Mesenchymal stem cell (in vitro differentiated cells and primary cell): Measurements from ENCODE around the gene GDAP2.

Experiments
- DNase-seq: peaks from one replicate; pipeline ENCODE4 v3.0.0-alpha.2; 2013
- H2AFZ ChIP-seq: one replicate; pipeline ENCODE4 v1.6.1; 2013; ENCODE audit warnings: low read depth, mild to moderate bottlenecking, control low read depth, inconsistent platforms, low read length, moderate library complexity
- H2AK5ac ChIP-seq: 2 replicates; pipeline ENCODE4 v1.6.1; 2013; ENCODE audit warnings: low read length, moderate library complexity, mild to moderate bottlenecking, inconsistent platforms; ENCODE audit not compliant: severe bottlenecking
- H2BK120ac ChIP-seq: one replicate; pipeline ENCODE4 v1.6.1; 2013; ENCODE audit warnings: low read depth, mild to moderate bottlenecking, inconsistent platforms, low read length, moderate library complexity
- H2BK12ac ChIP-seq, 2 experiments: one replicate each; pipeline ENCODE4 v1.6.1; 2013; ENCODE audit warnings: inconsistent platforms in 2 of 2, low read length in 2 of 2, mild to moderate bottlenecking in 2 of 2, moderate library complexity in 2 of 2, control low read depth in 1 of 2
- H2BK15ac ChIP-seq: one replicate; pipeline ENCODE4 v1.6.1; 2013; ENCODE audit warnings: mild to moderate bottlenecking, low read depth, inconsistent platforms; ENCODE audit not compliant: poor library complexity, severe bottlenecking
- H2BK5ac ChIP-seq: 2 replicates; pipeline ENCODE4 v1.6.1; 2013; ENCODE audit warnings: low read depth, mild to moderate bottlenecking, low read length, control low read depth, inconsistent platforms; ENCODE audit not compliant: poor library complexity, severe bottlenecking
- H3K14ac ChIP-seq, 2 experiments: one replicate each; pipeline ENCODE4 v1.6.1; 2013; ENCODE audit warnings: inconsistent platforms in 2 of 2, low read length in 2 of 2, control low read depth in 1 of 2, mild to moderate bottlenecking in 1 of 2, moderate library complexity in 1 of 2
- H3K18ac ChIP-seq, 2 experiments: one replicate each; pipeline ENCODE4 v1.6.1; 2013; ENCODE audit warnings: inconsistent platforms in 2 of 2, low read length in 2 of 2, control low read depth in 1 of 2, low read depth in 1 of 2, mild to moderate bottlenecking in 1 of 2
- H3K23ac ChIP-seq, 2 experiments: one replicate each; pipeline ENCODE4 v1.6.1; 2013; ENCODE audit warnings: inconsistent platforms in 2 of 2, low read length in 2 of 2, mild to moderate bottlenecking in 2 of 2, moderate library complexity in 2 of 2, control low read depth in 1 of 2
- H3K27ac ChIP-seq: 2 replicates; pipeline ENCODE4 v1.5.1; 2013; ENCODE audit warnings: mild to moderate bottlenecking, moderate library complexity, low read length, control low read depth, inconsistent platforms; ENCODE audit not compliant: poor library complexity, severe bottlenecking
- H3K27me3 ChIP-seq, 2 experiments: 2 replicates each; pipeline versions ENCODE4 v1.6.1 to v1.7.0; 2013; ENCODE audit warnings: low read length in 2 of 2, mild to moderate bottlenecking in 2 of 2, moderate library complexity in 2 of 2, control low read depth in 1 of 2, inconsistent platforms in 1 of 2; ENCODE audit not compliant: control insufficient read depth in 1 of 2, insufficient read depth in 1 of 2
- H3K36me3 ChIP-seq, 2 experiments: 2 replicates each; pipeline versions ENCODE4 v1.6.1 to v1.7.0; 2013; ENCODE audit warnings: low read length in 2 of 2, control low read depth in 1 of 2, inconsistent platforms in 1 of 2, low read depth in 1 of 2, mild to moderate bottlenecking in 1 of 2; ENCODE audit not compliant: insufficient read depth in 2 of 2, control insufficient read depth in 1 of 2
- H3K4ac ChIP-seq, 2 experiments: one replicate each; pipeline ENCODE4 v1.6.1; 2013; ENCODE audit warnings: inconsistent platforms in 2 of 2, low read length in 2 of 2, mild to moderate bottlenecking in 2 of 2, moderate library complexity in 2 of 2, control low read depth in 1 of 2, low read depth in 1 of 2
- H3K4me1 ChIP-seq: 2 replicates; pipeline ENCODE4 v1.6.1; 2013; ENCODE audit warnings: low read depth, low read length, control low read depth; ENCODE audit not compliant: control insufficient read depth, insufficient read depth
- H3K4me2 ChIP-seq: 2 replicates; pipeline ENCODE4 v1.6.1; 2013; ENCODE audit warnings: low read length, mild to moderate bottlenecking, inconsistent platforms; ENCODE audit not compliant: poor library complexity, severe bottlenecking
- H3K4me3 ChIP-seq, 2 experiments: 2 replicates each; pipeline versions ENCODE4 v1.5.1 to v1.7.0; 2013; ENCODE audit warnings: low read length in 2 of 2, mild to moderate bottlenecking in 2 of 2, control low read depth in 1 of 2, low read depth in 1 of 2; ENCODE audit not compliant: insufficient read depth in 1 of 2
- H3K79me1 ChIP-seq: replicated peaks from 2 replicates; pipeline ENCODE4 v1.6.1; 2013; ENCODE audit warnings: mild to moderate bottlenecking, control low read depth, low read length, inconsistent platforms; ENCODE audit not compliant: poor library complexity, severe bottlenecking
- H3K9ac ChIP-seq: 2 replicates; pipeline ENCODE4 v1.7.0; 2013; ENCODE audit warnings: mild to moderate bottlenecking, low read length, moderate library complexity
- H3K9me3 ChIP-seq: 2 replicates; pipeline ENCODE4 v1.7.0; 2013; ENCODE audit warnings: mild to moderate bottlenecking, low read length; ENCODE audit not compliant: control insufficient read depth
- H4K8ac ChIP-seq: one replicate; pipeline ENCODE4 v1.6.1; 2013; ENCODE audit warnings: inconsistent platforms, mild to moderate bottlenecking, low read length, moderate library complexity
- H4K91ac ChIP-seq: one replicate; pipeline ENCODE4 v1.6.1; 2013; ENCODE audit warnings: mild to moderate bottlenecking, low read length, inconsistent platforms
- WGBS: methylation state at CpG from one replicate; pipeline ENCODE4 v1.1.7; 2013; ENCODE audit warnings: mixed read lengths; 5-methylcytosine and 5-hydroxymethylcytosine counted together

The GDAP2 gene

DNA sequence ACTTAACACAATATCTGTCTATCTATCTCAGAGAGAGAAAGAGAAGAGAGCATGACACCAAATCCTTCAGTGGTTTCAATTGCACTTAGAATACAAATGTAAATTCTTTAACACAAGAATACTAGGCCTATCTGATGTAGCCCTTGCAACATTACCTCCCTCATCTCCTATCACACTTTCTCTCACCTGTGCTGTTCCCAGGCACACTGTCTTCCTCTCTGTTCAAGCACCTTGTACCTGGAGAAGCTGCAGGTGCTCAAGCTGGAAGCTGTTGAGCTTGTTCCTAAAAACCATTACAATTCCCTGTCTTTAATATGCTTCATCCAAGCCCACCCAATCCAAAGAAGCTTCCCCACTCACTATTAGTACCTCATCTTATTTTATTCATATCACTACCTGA lies 97.0 kb downstream of the GDAP2 start:
- H3K36me3 ChIP-seq, result peaks cover 0 to under 1% of the 10 kb centered on the region in 2 experiments
- H4K8ac ChIP-seq, result no peak overlapping the region
- no peaks in the 10 kb centered on the region for H3K9me3 ChIP-seq
- H2BK15ac ChIP-seq, result no peak overlapping the region
- H3K79me1 ChIP-seq, result no peaks in the 10 kb centered on the region
- H2AFZ ChIP-seq, result no peak overlapping the region
- H3K4me1 ChIP-seq, result peaks cover 4% of the 10 kb centered on the region
- DNase-seq, result no peak
- no peak overlapping the region for H2BK120ac ChIP-seq
- no peak overlapping the region for H3K4me2 ChIP-seq
- no peak overlapping the region for H3K14ac ChIP-seq
- no peak overlapping the region for H2BK5ac ChIP-seq
- no peak overlapping the region for H3K27ac ChIP-seq
- H3K9ac ChIP-seq, result no peak overlapping the region
- no peak overlapping the region for H3K4me3 ChIP-seq
- no peak overlapping the region for H3K18ac ChIP-seq
- no peak overlapping the region for H2BK12ac ChIP-seq
- H2AK5ac ChIP-seq, result no peak overlapping the region
- H3K27me3 ChIP-seq, result no peaks in the 10 kb centered on the region
- no peak overlapping the region for H3K4ac ChIP-seq
- H4K91ac ChIP-seq, result no peak overlapping the region
- no peak overlapping the region for H3K23ac ChIP-seq

DNA sequence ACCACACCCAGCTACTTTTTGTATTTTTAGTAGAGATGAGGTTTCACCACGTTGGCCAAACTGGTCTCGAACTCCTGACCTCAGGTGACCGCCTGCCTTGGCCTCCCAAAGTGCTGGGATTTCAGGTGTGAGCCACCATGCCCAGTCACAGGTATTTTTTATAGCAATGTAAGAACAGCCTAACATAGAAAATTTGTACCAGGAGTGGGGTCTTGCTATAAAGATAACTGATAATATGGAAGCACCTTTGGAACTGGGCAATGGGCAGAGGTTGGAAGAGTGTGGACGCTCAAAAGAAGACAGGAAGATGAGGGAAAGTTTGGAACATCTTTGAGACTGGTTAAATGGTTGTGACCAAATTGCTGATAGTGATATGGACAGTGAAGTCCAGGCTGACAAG lies 99.2 kb downstream of the GDAP2 start:
- H3K9ac ChIP-seq, result no peak overlapping the region
- H2AK5ac ChIP-seq, result no peak overlapping the region
- no peak overlapping the region for H4K91ac ChIP-seq
- H2BK120ac ChIP-seq, result no peak overlapping the region
- H3K9me3 ChIP-seq, result no peaks in the 10 kb centered on the region
- H2BK15ac ChIP-seq, result no peak overlapping the region
- no peak overlapping the region for H2BK12ac ChIP-seq
- H4K8ac ChIP-seq, result no peak overlapping the region
- H3K27me3 ChIP-seq, result no peaks in the 10 kb centered on the region
- H3K14ac ChIP-seq, result no peak overlapping the region
- H3K27ac ChIP-seq, result no peak overlapping the region
- DNase-seq, result no peak
- H3K18ac ChIP-seq, result no peak overlapping the region
- no peaks in the 10 kb centered on the region for H3K36me3 ChIP-seq
- H3K23ac ChIP-seq, result no peak overlapping the region
- WGBS, result 69% methylated on average over 4 of the region's 4 CpGs
- no peak overlapping the region for H3K4ac ChIP-seq
- H3K4me1 ChIP-seq, result peaks cover 8% of the 10 kb centered on the region
- H3K4me2 ChIP-seq, result no peak overlapping the region
- no peak overlapping the region for H2BK5ac ChIP-seq
- no peak overlapping the region for H3K4me3 ChIP-seq
- H2AFZ ChIP-seq, result no peak overlapping the region
- no peaks in the 10 kb centered on the region for H3K79me1 ChIP-seq

DNA sequence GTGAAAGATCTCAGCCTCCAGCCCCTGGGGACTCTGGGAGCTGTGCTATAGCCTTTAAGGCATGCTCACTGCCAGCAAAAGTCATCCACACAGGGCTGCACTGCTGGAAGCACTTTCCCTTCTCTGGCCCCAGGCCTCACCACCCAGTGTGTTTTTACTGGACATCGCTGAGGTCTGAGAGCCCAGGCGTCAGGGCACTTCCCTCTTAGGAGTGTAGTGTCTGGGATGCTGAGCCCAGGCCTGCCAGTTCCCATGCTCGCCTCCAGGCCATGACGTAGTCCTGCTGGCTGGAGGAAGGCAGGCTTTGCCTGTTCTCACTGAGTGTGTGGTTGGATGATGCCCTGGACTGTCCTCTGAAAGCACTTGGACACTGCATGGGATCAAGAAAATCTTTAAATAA lies 101.2 kb downstream of the GDAP2 start:
- H2BK15ac ChIP-seq, result no peak overlapping the region
- 59% methylated on average over 3 of the region's 4 CpGs for WGBS

DNA sequence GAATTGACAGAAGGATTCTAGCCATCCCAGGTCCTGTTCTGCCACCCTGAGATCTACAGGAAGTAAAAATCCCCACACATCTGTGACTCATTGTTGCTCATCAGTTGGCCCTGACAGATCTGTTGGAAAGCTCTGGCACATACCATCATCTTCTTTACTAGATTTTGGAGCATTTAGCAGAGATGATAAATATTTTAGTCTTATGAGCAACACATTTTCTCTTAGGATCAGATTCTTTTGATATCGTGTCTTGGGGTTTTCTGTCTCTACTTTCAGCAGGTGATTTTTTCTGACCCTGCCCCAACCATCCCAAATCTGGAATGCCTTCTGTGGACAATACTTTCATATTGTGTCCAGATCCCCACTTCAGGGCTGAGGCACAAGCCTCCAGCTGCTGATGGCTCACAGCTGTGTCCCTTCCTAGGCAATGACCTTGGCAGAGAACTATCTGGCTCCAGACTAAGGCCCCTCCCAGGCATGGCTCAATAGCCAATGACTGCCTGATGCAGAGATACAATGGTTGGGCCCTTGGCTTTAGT lies 102.8 kb downstream of the GDAP2 start:
- peak overlapping the region; percentile 67 to 92 for H3K18ac ChIP-seq
- H2AFZ ChIP-seq, result no peak overlapping the region
- peaks cover 9% of the 10 kb centered on the region for H3K4me1 ChIP-seq
- H2BK15ac ChIP-seq, result no peak overlapping the region
- no peaks in the 10 kb centered on the region for H3K9me3 ChIP-seq
- peak overlapping the region; percentile 85 for H4K91ac ChIP-seq
- H2BK12ac ChIP-seq, result peak overlapping the region; percentile 23 to 80
- no peaks in the 10 kb centered on the region for H3K79me1 ChIP-seq
- peak overlapping the region; percentile 11 for H2BK120ac ChIP-seq
- H3K23ac ChIP-seq, result no peak overlapping the region
- peak overlapping the region; percentile 43 for H4K8ac ChIP-seq
- peak; percentile 85 for DNase-seq
- no peak overlapping the region for H3K9ac ChIP-seq
- peak overlapping the region in 1 of 2 experiments; percentile 40 for H3K4me3 ChIP-seq
- H3K27ac ChIP-seq, result peak overlapping the region; percentile 49
- WGBS, result 50% methylated on average over 1 of the region's 1 CpG
- peak overlapping the region in 1 of 2 experiments; percentile 77 for H3K14ac ChIP-seq
- H3K36me3 ChIP-seq, result no peaks in the 10 kb centered on the region
- peak overlapping the region; percentile 13 for H2AK5ac ChIP-seq
- H3K4ac ChIP-seq, result peak overlapping the region in 1 of 2 experiments; percentile 50
- H3K4me2 ChIP-seq, result no peak overlapping the region
- H3K27me3 ChIP-seq, result no peaks in the 10 kb centered on the region
- peak overlapping the region; percentile 9 for H2BK5ac ChIP-seq

More for the DNA sequence above, 101.2 kb downstream of the GDAP2 start:
- H3K9ac ChIP-seq, result peak overlapping the region; percentile 17
- no peaks in the 10 kb centered on the region for H3K36me3 ChIP-seq
- no peak overlapping the region for H3K23ac ChIP-seq
- H3K9me3 ChIP-seq, result no peaks in the 10 kb centered on the region
- DNase-seq, result peak; percentile 84
- H2AK5ac ChIP-seq, result no peak overlapping the region
- H3K27me3 ChIP-seq, result no peaks in the 10 kb centered on the region
- H3K4me1 ChIP-seq, result peaks cover 8% of the 10 kb centered on the region
- H2BK120ac ChIP-seq, result peak overlapping the region; percentile 81
- no peak overlapping the region for H3K27ac ChIP-seq
- no peak overlapping the region for H3K4me3 ChIP-seq
- H4K91ac ChIP-seq, result peak overlapping the region; percentile 74
- no peak overlapping the region for H3K4me2 ChIP-seq
- peak overlapping the region; percentile 0 to 83 for H2BK12ac ChIP-seq
- no peak overlapping the region for H3K14ac ChIP-seq
- peak overlapping the region; percentile 38 to 64 for H3K18ac ChIP-seq
- peak overlapping the region; percentile 85 for H4K8ac ChIP-seq
- H2AFZ ChIP-seq, result no peak overlapping the region
- peak overlapping the region; percentile 8 to 39 for H3K4ac ChIP-seq
- no peak overlapping the region for H2BK5ac ChIP-seq
- no peaks in the 10 kb centered on the region for H3K79me1 ChIP-seq
